MCF 10A (cell line): ENCODE measurements around the gene AIP. TPM values are rescaled to one million over a fixed set of nuclear protein-coding genes. Genes with fewer than 3 reads are reported as not detected.

Experiments used
- BruUV-seq: library from RNA; stranded (reverse); fragments of 400-500 nt; replicated peaks from 2 replicates; lab custom pipeline; 2021; lab: Mats Ljungman, UMichigan
- CTCF ChIA-PET: fragments of 300-600 bp; sonication (Branson Sonifier 250); formaldehyde crosslinking; extraction: SDS; loops from one replicate; lab custom pipeline; 2021; ENCODE audit warnings: antibody characterized with exemption, inconsistent platforms; lab: Yijun Ruan, JAX
- POLR2A ChIA-PET: fragments of 300-600, 350-650 bp; sonication (Branson Sonifier 250); formaldehyde crosslinking; extraction: SDS; loops from one replicate; lab custom pipeline; 2020; ENCODE audit warnings: antibody characterized with exemption, inconsistent platforms; lab: Yijun Ruan, JAX
- DNase-seq: peaks from one replicate; pipeline ENCODE4 v3.0.0-alpha.2; 2018; ENCODE audit not compliant: unreplicated experiment
- H3K27ac Mint-ChIP-seq: one replicate; pipeline ENCODE4 v1.8.0; 2022; ENCODE audit warnings: mild to moderate bottlenecking, low read depth, mixed read lengths; ENCODE audit not compliant: unreplicated experiment
- H3K27me3 Mint-ChIP-seq: one replicate; pipeline ENCODE4 v1.8.0; 2022; ENCODE audit warnings: mixed read lengths; ENCODE audit not compliant: insufficient read depth, unreplicated experiment
- H3K36me3 Mint-ChIP-seq: one replicate; pipeline ENCODE4 v1.8.0; 2022; ENCODE audit warnings: mild to moderate bottlenecking, moderate library complexity, mixed read lengths; ENCODE audit not compliant: insufficient read depth, unreplicated experiment
- H3K4me1 Mint-ChIP-seq: one replicate; pipeline ENCODE4 v1.8.0; 2022; ENCODE audit warnings: mixed read lengths; ENCODE audit not compliant: insufficient read depth, unreplicated experiment
- H3K4me3 Mint-ChIP-seq: one replicate; pipeline ENCODE4 v1.8.0; 2022; ENCODE audit warnings: mild to moderate bottlenecking, moderate library complexity, mixed read lengths; ENCODE audit not compliant: unreplicated experiment
- H3K9me3 Mint-ChIP-seq: one replicate; pipeline ENCODE4 v1.8.0; 2022; ENCODE audit warnings: mixed read lengths; ENCODE audit not compliant: unreplicated experiment
- intact Hi-C: fragments of 100-400 bp; cut with micrococcal nuclease; formaldehyde crosslinking; loops from 2 replicates; pipeline ENCODE4 v1.14.1; 2022
- total RNA-seq: library from RNA; stranded (reverse); gene quantifications from 2 replicates; pipeline ENCODE4 v1.2.3, GENCODE V29; 2022
- TF ChIP-seq, protein P1 (sequence below): fragments of 200-600 bp; IDR thresholded peaks from one replicate; pipeline ENCODE4 v1.8.0; 2022; ENCODE audit warnings: antibody characterized with exemption, mild to moderate bottlenecking; ENCODE audit not compliant: unreplicated experiment

The AIP gene
- total RNA-seq, 1 experiment from 2014 or later = 30.5 TPM

- H3K9me3 Mint-ChIP-seq = no peaks in the 10 kb centered on the region
- peaks cover 4% of the 10 kb centered on the region for H3K36me3 Mint-ChIP-seq
- POLR2A ChIA-PET = no interaction called here
- no peak within 1 kb of the TSS for H3K4me3 Mint-ChIP-seq
- no peak within 1 kb of the TSS for H3K27ac Mint-ChIP-seq
- intact Hi-C loops = no loop called here
- TF ChIP-seq, protein P1, sequence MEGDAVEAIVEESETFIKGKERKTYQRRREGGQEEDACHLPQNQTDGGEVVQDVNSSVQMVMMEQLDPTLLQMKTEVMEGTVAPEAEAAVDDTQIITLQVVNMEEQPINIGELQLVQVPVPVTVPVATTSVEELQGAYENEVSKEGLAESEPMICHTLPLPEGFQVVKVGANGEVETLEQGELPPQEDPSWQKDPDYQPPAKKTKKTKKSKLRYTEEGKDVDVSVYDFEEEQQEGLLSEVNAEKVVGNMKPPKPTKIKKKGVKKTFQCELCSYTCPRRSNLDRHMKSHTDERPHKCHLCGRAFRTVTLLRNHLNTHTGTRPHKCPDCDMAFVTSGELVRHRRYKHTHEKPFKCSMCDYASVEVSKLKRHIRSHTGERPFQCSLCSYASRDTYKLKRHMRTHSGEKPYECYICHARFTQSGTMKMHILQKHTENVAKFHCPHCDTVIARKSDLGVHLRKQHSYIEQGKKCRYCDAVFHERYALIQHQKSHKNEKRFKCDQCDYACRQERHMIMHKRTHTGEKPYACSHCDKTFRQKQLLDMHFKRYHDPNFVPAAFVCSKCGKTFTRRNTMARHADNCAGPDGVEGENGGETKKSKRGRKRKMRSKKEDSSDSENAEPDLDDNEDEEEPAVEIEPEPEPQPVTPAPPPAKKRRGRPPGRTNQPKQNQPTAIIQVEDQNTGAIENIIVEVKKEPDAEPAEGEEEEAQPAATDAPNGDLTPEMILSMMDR = no peak
- H3K4me1 Mint-ChIP-seq = no peaks in the 10 kb centered on the region
- DNase-seq = no peak
- no TSS peak for BruUV-seq
- no peaks in the 10 kb centered on the region for H3K27me3 Mint-ChIP-seq
- CTCF ChIA-PET = interaction anchor here (0.8 kb wide), 1 partner anchor 51 kb away, joined by 3 read pairs; the partner anchor contains the start of gene PPP1CA
These were observed 30.5 kb upstream of the AIP start, which contains the start of gene GPR152 for GRCh38 chr11:67452141-67452952. Gene GPR152, minus strand, starts transcription at chr11:67452729. Its CDS starts 5 bp downstream, at chr11:67452724.

DNA sequence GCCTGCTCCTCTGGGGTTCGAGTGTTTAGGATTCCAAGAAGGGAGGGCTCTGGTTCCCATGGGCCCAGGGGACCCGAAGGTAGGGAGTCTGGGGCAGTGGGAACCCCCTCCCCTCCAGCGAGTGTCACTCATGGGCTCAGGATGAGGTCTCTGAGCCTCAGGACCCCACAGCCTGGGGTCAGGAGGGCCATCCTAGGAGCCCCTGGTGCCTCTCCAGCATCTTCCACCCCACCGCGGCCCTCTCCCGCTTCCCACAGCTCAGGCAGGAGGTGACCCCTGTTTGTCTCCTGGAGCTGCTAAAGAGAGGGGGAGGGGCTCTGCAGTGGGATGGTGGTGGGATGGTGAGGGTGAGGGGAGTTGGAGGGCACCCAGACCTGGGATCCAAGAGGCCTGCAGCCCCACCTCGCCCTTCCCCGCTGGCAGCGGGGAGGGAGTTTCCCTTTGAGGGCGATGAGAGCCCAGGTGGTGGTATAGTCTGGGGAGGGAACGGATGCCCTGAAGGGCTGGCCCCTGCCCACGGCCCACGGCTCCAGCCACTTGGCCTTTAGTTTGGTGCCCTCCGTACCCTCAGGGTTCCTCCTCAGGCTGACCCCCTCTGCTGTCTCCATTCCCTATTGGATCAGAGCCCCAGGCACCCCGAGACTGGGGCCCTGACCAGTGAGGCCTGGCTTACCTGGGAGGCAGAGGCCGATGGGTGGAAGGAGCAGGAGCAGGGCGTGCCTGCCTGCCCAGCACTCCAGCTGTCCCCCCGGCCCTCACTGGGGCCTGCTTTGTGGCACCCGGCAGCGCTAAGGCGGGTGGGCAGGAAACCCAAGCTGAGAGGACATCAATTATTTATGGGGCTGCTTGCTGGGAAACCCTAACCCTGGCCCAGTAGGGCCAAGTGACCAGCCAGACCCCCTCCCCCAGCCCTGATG, 28.8 kb upstream of the AIP start:
- no peaks in the 10 kb centered on the region for H3K27me3 Mint-ChIP-seq
- H3K4me1 Mint-ChIP-seq = no peaks in the 10 kb centered on the region
- intact Hi-C loops = no loop called here
- TF ChIP-seq, protein P1 = no peak
- H3K27ac Mint-ChIP-seq = no peak overlapping the region
- H3K36me3 Mint-ChIP-seq = peaks cover 4% of the 10 kb centered on the region
- ChIA-PET CTCF (interaction anchor here (0.5 kb wide), 1 partner anchor 101 kb away, joined by 5 read pairs; the partner anchor contains the start of gene POLD4), POLR2A (no interaction called here)
- no peaks in the 10 kb centered on the region for H3K9me3 Mint-ChIP-seq
- no TSS peak for BruUV-seq
- H3K4me3 Mint-ChIP-seq = no peak overlapping the region
- no peak for DNase-seq

DNA sequence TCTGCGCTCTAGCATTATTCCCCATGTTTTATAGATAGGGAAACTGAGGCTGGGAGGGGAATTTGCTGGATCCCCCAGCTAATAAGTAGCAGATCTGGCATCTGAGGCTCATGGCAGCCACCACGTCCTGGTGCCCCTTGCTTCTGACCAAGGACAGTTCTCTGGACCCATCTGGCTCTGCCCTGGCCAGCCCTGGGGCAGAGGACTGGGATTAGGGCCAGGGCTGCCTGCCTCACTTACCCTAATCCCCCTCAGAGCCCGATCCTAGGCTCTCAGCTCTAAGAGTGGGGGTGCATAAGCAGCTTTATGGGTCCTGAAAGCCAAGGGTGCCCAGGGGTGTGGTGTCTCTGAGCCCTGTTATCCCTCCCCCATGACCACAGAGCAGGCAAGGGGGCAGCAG, 27.8 kb upstream of the AIP start, which contains the start of gene CABP4:
TSS of gene CABP4 (plus strand) at position 301 of the 400 bp plus-strand sequence. CDS start at position 371, 70 bp downstream.
- no peak within 1 kb of the TSS for H3K4me3 Mint-ChIP-seq
- H3K36me3 Mint-ChIP-seq = peaks cover 4% of the 10 kb centered on the region
- H3K27me3 Mint-ChIP-seq = no peaks in the 10 kb centered on the region
- H3K4me1 Mint-ChIP-seq = no peaks in the 10 kb centered on the region
- ChIA-PET CTCF (interaction anchor here (0.5 to 0.6 kb wide), 2 partner anchors 102 to 139 kb away, joined by 3 to 5 read pairs; partner anchors contain the start of gene POLD4), POLR2A (interaction anchor here (0.7 kb wide), 1 partner anchor 19 kb away, joined by 3 read pairs; no protein-coding TSS in a partner anchor)
- H3K9me3 Mint-ChIP-seq = no peaks in the 10 kb centered on the region
- H3K27ac Mint-ChIP-seq = no peak within 1 kb of the TSS
- TF ChIP-seq, protein P1 = no peak
- DNase-seq = no peak
- no TSS peak for BruUV-seq
- intact Hi-C loops = no loop called here
